HG03439 (cell line): ENCODE results near the gene MRM2.

Experiments used
- ATAC-seq: cut with Tn5 transposase; IDR thresholded peaks from one replicate; pipeline ENCODE4 v1.9.1; 2021; ENCODE audit warnings: mild to moderate bottlenecking, moderate library complexity; ENCODE audit not compliant: unreplicated experiment

The MRM2 gene

DNA sequence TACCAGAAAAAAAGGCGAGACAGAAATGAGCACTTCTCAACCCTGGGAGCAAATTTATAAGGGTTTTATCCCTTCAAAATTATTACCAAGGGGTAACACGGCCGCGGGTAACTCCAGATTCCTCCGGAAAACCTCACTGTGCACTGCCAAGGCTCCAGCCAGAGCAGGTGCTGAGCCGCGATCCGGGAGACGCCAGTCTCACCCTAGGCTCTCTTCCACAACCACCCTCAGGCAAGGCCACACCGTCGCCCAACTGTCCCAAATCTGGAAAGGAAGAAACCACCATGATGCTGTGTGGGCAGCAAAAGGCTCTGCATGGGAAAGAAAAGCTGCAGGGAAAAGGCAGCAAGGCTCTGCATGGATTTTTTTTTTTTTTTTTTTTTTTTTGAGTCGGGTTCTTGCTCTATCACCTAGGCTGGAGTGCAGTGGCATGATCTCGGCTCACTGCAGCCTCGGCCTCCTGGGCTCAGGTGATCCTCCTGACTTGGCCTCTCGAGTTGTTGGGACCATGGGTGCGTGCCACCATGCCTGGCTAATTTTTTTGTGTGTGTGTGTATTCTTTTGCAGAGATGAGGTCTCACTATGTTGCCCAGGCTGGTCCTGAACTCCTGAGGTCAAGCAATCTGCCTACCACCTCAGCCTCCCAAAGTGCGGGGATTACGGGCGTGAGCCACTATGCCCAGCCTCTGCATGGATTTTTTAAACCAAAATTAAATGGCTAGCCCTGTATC, 48.3 kb downstream of the MRM2 start:
- ATAC-seq, result no peak

DNA sequence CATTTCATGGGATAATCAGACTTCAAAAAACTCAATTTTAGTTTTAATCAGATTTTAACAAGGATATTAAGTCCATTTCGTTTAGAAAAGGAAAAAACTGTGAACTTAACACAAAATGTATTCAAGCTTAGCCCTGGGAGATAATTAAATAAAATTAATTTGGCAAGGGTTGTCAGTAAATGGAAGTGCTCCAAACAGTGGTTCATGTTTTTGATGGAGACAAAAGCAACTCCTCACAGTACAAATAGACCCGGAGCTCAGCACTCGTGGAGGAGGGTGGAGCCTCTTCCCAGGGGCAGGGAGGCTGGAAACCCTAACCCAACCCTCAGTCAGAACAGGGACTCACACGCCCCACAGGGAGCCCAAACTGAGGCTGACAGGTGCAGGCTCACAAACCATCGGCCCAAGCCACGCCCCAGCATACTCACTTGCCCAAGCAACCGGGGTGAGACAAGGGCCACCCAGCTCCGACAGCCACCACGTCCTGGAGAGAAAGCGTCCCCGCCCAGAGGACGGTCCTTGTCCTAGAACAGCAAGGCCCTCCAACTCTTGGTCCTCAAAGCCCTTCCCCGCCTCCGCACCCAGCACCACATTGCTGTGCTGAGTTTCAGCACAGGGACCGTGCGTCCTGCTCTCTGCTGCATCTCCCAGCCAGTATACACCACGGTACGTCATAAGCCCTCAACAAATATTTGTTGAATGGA, 49.0 kb downstream of the MRM2 start:
- no peak for ATAC-seq

DNA sequence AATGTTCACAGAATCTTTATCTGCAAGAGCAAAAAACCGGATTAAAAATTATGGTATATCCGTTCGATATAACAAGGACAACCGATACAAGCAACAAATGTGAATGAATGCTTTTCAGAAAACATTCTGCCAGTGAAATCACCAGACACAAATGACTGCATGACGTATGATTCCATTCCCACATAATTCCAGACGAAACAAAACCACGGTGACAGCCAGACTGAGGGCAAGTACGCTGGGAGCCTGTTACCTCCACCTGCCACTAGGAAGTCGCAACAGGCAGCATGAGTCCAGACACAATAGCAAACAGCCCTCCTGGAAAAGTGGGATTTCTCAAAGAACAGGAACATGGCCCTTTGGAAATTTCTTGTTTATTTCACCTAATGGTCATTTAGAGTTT, 51.0 kb downstream of the MRM2 start:
- ATAC-seq, result no peak

DNA sequence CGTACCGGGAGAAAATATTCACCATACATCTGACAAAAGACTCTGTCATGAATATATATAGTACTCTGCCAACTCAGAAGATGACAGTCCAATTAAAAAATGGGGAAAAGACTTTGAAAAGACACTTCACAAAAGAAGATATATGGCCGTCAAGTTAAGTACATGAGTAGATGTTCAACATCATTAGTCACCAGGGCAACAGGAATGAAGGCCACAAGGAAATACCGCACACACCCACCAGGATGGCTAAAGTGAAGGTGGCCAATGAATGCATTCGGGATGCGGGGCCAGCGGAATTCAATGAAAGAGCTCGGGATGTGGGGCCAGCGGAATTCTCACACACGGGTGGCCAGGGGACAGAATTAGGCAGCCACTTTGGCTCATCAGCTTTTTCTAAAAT, 51.5 kb downstream of the MRM2 start:
- ATAC-seq, result no peak

DNA sequence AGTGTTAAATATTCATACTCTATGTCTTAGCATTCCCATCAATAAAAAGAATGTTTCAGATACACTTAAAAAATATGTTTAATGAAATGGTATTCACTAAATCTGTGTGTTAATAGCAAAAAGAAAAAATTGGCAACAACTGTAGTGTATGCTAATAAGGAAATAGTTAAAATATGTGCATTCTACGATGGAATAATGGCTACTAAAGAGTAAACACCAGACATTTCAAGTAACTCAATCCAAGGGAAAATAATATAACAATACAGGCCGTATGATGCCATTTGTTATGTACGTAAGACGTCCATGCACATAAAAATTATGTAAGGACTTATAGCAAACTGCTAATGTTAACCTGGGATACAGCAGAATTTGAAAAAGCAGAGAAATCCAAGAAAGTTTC, 55.8 kb downstream of the MRM2 start:
- ATAC-seq, result no peak

DNA sequence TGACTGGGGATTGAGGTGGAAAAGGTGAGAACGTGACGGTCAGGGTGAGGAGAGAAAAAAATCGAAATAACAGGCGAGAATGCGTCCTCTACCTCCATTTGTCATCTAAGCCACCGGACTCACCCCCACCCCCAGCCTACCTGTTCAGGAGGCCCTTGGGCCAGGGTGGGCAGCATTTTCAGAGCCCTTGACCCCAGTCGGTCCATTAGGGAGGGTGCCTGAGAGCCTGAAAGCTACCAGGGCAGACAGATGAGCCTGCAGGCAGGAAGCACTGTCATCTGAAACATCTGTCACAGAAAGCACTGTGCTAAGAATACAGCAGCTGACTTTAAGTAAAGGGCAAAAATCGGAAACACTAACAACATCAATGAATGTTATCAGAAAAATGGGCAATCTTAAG, 56.3 kb downstream of the MRM2 start:
- no peak for ATAC-seq
